Central memory CD4-positive, alpha-beta T cell (primary cell): ENCODE data around the gene SELENOW.
"Not testable (repeated sequence)": the region's sequence is repeated elsewhere in the genome, so short reads cannot be mapped to it uniquely, and the experiment has no call there.

Experiments
- DNase-seq: peaks from one replicate; pipeline ENCODE4 v3.0.0; 2022

SELENOW gene

DNA sequence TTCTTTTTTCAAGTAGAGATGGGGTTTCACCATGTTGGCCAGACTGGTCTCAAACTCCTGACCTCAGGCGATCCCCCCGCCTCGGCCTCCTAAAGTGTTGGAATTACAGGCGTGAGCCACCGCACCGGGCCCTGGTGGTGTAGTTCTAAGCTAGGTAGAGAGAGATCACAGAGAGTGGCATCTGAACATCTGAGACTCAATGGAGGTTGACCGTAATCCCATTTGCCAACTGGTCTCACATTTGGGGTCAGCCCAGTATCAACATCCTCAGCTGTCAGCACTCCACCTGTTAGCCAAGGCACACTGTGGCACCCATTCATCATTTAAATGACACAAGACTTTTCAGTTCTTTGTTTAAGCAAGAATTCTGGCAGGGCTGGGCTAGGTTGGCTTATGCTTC, 8.1 kb downstream of the SELENOW start:
- DNase-seq: no peak

DNA sequence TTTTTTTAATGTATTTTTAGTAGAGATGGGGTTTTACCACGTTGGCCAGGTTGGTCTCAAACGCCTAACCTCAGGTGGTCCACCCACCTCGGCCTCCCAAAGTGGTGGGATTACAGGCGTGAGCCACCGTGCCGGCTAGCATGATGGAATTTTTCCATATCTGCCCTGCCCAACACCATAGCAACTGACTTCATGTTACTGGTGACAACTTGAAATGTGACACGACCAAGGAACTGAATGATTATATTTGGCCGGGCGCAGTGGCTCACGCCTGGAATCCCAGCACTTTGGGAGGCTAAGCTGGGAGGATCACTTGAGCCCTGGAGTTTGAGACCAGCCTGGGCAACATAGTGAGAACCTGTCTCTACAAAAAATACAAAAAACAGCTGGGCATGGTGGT, 8.8 kb downstream of the SELENOW start:
- not testable (repeated sequence) for DNase-seq

DNA sequence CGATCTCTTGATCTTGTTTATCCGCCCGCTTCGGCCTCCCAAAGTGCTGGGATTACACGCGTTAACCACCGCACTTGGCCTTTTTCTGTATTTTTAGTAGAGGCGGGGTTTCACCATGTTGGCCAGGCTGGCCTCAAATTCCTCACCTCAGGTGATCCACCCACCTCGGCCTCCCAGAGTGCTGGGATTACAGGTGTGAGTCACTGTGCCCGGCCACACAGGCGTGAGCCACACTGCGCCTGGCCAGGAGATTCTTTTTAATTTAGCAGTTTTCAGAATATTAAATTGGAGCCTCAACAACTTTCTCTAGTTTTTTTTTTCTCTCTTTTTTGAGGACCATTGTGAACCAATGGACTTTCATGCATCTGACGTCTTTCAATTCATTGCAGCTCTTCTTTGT, 11.3 kb downstream of the SELENOW start:
- DNase-seq: not testable (repeated sequence)

DNA sequence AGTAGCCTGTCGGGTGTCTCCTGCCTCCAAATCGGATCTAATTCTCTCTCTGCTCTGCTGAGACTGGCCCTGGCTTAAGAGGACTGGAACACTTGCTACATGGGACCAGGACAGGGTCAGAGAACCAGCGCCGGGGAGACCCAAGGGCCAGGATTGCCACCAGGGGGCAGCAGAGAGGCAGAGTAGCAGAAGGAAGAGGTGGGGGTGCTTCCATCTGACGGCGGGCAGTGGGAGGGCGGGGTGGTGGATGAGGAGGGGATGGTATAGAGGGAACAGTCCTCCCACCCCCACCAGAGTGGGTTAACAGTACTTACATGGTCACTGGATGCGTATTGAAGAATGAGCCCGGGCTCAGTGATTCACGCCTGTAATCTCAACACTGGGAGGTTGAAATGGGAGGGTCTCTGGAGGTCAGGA, 11.9 kb downstream of the SELENOW start:
- peak; percentile 63 for DNase-seq

DNA sequence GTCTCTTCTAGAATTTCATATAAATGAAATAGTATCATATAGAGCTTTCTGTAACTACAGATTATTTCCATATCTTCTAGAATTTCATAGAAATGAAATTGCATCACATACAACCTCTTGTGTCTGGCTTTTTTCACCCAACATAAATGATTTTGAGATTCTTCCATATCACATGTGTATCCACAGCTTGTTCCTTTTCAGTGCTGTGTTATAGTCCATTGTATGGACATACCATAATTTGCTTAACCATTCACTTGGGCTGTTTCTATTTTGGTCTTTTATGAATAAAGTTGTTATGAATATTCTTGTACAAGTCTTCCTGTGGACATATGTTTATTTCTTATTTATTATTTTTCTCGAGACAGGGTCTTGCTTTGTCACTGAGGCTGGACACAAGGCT, 14.1 kb downstream of the SELENOW start:
- no peak for DNase-seq

DNA sequence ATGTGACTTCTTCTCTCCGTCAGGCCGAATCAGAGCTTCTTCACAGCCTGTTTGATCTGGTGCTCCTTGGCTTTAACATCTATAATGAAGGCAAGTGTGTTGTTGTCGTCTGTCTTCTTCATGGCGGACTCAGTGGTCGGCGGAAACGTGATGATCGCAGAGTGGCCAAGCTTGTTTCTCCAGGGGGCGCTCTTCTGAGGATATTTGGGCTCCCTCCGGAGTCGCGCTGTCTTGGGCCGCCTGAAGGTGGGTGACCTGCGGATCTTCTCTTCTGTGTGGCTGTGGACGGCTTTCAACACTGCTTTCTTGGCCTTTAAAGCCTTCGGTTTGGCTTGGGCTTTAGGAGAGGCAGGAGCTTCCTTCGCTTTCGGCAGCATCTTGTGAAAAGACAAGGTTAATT, 16.0 kb downstream of the SELENOW start:
- no peak for DNase-seq

DNA sequence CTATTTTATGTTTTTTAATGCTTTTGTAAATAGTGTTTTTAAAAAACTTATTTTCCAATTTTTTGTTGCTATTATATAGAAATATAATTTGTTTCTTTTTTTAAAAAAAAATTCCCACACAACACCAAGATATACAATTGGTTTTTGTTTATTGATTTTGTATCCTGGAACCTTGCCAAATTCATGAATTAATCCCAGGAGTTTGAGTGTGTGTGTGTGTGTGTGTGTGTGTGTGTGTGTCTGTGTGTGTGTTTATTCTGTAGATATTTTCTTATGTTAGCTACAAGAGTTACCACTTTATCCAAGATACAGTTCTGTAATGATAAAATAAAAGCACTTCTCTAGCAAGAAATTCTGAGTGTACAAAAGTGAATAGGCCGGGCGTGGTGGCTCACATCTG, 18.3 kb downstream of the SELENOW start:
- no peak for DNase-seq

DNA sequence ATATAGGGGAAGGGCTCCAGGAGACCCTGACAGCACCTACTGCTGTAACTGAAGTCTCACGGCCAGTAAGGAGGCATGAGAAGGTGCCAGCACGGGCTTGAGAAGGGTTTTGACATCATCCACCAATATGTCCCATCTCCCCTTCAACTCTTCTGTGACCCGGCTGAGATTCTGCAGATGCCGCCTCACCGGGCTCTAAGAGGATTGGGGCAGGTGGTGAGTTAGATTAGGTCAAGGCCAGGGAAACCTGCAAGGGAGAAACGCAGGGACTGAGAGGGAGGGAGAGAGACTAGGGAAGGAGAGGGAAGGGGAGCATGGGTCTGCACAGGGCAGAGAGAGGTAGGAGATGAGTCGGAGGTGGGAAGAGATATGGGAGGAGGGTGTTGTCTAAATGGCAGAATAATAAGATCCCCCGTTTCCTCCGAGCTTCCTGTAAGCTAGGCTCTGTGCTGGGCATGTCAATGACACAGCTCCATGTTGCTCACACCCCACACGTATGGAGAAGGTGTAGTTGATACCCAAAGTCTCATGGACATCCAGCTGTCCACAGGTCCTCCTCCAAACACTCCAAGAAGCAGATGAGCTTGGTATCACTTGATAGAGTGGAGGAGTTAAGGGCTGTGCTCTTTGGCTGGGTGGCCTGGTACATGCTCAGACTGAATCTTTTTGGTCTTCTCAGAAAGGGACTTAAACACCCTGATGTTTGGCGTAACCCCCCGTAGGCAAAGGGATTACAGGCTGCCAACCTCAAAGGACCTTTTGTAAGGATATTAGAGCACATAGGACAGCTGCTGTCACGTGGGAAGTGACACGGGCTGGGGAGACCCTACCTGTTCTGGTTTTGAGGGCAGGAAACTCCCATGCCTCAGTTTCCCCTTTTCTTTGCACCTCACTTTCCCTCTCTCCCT, 19.7 kb downstream of the SELENOW start:
- DNase-seq: no peak

DNA sequence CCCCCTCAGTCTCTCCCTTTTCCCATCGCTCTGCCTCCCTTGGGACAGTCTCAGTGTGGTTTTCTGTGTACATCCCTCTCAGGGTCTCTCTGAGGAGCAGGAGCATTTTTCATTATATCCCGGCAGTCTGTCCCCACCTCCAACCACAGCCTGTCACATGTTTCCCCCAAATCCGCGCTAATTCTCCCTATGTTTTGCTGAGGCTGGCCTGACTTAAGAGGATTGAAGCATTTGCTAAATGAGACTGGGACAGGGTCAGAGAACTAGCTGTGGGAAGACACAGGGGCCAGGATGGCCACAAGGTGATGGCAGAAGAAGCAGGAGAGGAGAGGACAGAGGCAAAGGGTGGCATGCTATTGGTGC, 20.4 kb downstream of the SELENOW start:
- DNase-seq: no peak

DNA sequence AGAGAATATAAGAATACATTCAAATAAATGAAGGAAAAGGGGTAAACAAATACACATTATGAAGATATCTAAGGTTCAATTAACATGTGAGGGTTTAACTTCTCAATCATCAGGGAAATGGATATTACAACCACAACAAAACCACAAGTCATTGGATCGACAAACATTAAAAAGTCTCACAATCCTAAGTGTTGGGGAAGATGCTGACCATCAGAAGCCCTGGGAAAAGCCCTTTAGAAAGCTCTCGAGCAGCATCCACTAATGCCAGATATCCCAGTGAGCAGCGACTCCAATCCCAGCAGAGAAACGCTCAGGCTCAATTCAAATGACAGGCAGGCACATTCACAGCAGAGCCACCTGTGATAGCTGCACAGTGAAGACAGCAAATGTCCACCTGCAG, 22.8 kb downstream of the SELENOW start:
- DNase-seq: no peak

DNA sequence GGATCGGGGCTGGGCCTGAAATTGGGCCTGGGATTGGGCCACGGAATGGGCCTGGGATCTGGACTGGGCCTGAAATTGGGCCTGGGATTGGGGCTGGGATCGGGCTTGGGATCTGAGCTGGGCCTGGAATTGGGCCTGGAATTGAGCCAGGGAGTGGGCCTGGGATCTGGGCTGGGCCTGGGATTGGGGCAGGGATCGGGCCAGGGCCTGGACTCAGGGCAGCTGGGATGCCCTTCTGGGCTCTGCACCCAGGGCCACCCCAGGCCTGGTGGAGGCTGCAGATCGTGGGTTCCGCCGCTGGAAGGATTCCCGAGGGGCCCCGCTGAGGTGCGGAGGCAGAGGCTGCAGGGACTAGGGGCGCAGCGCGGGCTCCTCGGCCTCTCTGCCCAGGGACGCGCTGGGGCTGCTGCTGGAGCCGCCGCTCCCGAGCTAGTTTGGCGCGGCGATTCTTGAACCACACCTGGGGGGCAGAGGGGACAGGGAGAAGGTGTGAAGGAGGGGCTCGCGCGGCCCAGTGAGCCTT, 24.1 kb downstream of the SELENOW start:
- DNase-seq: no peak

DNA sequence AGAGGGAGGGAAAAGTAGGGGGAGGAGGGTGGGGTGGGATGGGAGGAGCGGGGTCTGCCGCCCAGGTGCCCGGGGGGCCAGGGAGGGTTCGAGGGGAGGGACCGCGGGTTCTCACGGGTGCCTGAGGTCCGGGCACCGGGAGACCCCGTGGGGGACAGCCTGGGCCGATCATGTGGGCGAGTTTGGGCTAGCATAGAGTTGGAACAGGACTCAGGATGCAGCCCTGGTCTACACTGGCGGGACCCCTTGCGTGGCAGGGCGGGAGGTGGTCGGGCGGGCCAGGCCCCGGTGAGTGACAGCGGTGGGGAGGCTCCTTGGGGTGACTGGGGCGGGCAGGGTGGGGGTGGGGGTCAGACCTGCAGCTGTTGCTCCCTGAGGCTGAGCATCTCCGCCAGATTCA, 24.6 kb downstream of the SELENOW start:
- DNase-seq: not testable (repeated sequence)

DNA sequence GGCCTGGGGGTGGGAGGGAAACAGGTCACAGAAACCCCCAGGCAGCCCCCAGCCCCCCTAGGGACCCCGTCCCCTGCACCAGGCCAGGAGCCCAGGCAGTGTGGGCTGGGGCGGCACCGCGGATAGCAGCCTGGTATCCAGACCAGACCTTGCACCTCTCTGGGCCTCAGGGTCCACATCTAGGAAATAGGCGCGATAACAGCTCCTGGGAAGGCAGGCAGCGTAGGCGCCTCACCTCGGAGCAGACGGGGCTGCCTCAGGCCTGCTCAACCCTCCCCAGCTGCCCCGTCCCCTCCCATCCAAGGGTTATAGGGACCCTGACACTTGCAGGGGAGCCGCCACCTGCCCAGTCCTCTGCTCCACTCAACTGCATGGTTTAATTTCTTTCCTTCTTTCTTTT, 25.2 kb downstream of the SELENOW start:
- not testable (repeated sequence) for DNase-seq

DNA sequence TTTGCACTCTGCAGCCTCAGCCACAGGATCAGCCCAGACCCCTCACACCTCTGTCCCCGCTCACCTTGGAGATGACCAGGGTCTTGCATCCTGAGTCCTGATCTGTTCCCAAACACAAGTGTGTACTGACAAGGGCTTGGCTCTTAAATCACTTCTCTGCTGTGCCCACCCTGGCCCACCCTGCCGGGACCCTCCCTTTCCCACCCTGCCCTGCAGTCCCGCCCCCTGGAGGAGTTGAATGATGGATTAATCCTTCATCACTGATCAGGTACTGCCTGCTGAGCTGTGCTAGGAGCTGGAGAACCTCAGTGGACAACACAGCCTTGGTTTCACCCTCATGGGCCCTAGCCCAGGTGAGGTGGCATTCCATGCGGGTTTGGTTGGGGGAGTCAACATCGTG, 25.9 kb downstream of the SELENOW start, which contains the start of gene TPRX1:
Gene TPRX1 (minus strand): TSS at position 101 of the 400 bp plus-strand sequence. CDS start 12 bp downstream, at position 89.
- DNase-seq: not testable (repeated sequence)

DNA sequence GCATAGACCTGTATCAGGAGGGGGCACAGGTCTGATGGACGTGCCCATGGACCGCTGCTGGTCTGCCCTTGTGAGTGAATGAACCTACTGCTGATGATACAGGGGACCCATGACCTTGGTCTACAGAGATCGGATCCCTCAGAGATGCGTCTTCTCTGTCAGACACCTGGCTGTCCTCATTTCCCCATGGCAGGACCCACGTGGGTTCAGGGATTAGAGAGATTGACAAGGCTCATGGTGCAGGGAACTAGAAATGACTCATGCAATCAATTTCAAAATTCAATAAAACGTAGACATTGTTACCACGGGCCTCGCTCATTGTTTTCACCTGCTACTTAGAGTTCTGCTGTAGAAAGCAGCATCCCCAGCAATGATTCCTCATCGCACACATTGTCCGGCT, 26.8 kb downstream of the SELENOW start:
- DNase-seq: no peak

DNA sequence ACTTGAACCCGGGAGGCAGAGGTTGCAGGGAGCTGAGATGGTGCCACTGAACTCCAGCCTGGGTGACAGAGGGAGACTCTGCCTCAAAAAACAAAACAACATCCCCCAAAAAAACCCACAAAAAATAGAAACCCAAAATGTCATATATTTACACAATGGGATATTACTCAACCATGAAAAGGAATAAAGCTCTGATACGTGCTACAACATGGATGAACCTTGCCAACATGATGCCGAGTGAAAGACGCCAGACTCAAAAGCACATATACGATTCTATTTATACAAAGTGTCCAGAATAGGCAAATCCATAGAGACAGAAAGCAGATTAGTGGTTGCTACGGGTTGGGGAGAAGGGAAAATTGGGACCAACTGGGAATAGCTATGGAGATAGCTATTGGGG, 27.9 kb downstream of the SELENOW start:
- DNase-seq: no peak

DNA sequence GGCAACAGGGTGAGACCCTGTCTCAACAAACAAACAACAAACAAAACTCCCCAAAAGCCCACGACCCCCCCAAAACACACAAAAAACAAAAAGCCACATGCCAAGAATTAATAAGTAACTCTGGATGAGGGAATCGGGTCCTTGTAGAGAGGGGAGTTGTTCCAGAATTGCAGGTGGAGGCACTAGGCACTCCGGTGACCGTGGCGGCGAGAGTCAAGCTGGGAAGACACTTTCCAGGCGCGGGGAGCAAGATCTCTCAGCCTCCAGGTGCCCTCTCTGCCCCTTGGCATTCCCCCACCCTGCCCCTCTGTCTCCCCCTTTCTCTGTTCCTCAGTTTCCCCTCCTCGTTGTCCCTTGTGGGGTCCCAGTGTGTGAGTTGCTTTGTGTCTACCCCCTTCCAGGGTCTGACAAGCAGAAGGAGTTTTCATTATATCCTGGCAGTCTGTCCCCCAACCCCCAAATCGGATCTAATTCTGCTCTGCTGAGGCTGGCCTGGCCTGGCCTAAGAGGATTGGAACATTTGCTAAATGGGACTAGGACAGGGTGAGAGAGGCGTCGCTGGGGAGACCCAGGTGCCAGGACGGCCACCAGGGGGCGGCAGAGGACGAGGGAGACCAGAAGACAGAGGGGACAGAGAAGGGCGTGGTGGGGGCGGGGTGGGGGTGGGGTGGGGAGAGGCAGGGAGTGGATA, 34.9 kb downstream of the SELENOW start:
- peak; percentile 35 for DNase-seq

DNA sequence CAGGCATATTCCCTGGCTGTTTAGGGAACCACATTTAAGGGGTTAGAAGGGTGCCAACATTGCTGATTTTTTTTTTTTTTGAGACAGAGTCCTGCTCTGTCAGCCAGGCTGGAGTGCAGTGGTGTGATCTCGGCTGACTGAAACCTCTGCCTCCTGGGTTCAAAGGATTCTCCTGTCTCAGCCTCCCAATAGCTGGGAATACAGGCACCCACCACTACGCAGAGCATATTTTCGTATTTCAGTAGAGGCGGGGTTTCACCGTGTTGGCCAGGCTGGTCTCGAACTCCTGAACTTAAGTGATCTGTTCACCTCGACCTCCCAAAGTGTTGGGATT, 35.5 kb downstream of the SELENOW start:
- no peak for DNase-seq

DNA sequence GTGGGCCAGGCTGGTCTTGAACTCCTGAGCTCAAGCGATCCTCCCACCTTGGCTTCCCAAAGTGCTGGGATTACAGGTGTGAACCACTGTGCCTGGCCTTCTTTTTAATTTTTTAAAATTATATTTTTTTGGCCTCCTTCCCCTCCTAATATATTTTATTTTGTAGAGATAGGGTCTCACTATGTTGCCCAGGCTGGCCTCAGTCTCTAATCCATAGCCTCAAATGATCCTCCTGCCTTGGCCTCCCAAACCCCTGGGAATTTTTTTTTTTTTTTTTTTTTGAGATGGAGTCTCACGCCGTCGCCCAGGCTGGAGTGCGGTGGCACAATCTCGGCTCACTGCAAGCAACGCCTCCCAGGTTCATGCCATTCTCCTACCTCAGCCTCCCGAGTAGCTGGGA, 37.8 kb downstream of the SELENOW start:
- DNase-seq: not testable (repeated sequence)

DNA sequence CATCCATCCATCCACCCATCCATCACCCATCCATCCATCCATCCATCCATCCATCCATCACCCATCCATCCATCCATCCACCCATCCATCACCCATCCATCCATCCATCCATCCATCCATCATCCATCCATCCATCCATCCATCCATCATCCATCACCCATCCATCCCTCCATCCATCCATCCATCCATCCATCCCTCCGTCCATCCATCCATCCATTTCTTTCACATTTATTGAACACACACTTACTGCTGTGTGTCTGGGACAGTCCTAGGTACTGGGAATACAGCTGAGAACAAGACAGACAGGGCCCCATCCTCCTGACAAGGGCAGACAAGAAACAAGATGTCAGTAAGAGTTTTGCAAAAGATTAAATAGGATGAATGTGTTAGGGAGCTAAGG, 39.7 kb downstream of the SELENOW start:
- DNase-seq: not testable (repeated sequence)

DNA sequence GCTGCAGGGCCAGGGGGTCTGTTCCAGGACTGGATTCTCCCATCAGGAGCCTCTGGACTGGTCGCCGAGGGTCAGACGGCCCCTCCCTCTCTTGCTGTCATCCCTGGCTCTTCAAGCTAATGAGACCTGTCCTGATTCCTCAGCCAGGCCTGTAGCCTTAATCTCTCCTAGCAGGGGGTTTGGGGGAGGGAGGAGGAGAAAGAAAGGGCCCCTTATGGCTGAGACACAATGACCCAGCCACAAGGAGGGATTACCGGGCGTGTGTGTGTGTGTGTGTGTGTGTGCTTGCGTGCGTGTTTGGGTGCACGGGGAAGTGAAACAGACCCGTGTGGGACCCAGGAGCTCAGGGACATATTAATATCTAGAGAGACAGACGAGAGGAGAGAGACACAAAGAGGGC, 41.4 kb downstream of the SELENOW start:
- no peak for DNase-seq

DNA sequence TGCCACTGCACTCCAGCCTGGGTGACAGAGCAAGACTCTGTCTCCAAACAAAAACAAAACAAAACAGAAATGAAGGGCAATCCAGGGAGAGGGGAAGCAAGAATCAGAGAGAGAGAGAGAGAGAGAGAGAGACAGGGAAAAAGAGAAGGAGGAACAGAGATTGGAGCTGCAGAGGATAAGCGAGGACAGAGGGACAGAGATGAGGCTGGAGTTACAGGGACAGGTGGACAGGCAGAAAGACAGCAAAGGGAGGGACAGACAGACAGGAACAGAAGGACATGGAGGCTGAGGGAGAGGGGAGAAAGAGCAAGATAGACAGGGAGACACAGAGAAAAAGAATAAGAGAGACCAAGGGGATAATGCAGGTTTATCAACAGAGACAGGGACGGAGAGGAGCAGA, 41.9 kb downstream of the SELENOW start:
- DNase-seq: no peak

DNA sequence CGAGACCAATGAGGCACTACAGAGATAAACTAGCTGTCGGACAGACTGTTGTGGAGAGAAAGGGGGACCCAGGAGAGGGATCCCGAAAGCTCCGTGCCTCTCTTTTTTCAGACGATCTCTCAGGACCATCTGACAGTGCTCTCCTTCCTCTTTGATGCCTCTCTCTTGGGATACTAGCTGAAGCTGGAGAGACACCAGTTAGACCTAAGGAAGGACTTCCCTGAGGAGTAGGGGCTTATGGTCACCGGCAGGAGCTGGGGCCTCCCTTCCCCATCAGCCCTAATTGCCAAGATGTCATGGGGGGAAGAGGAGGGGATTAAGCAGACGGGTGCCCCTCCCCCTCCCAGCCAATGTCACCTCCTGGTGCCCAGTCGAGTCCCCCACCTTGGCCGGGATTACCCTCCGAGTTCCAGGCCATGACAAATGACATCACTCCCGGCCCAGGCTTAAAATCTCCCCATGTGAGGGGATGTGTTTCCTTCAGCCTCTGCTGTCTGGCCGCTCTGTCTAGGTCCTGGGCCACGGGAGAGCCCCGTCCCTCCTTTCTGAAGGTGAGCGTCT, 43.0 kb downstream of the SELENOW start, which contains the start of gene CRX:
Gene CRX (plus strand): TSS at position 478 of the 561 bp plus-strand sequence. CDS start 12,507 bp downstream, outside the sequence.
- DNase-seq: no peak

DNA sequence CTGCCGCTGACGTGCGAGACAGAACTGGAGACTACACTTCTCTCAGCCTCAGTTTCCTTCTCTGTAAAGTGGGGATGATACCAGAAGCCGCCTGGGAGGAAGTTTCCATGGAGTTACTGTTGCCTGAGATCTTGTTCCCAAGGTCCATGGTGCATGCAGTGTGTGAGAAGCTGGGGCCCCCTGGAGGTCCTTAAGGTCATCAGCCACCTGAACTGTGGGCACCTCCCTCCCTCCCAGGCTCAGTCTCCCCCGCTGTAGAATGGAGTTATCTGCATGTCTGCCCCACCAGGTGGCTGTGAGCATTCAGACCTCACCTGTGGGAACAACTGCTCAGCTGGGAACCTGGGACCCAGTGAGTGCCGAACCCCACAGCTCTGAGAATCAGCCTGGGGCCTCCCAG, 45.9 kb downstream of the SELENOW start:
- no peak for DNase-seq
